ENCODE data around the gene JSRP1.

DNA sequence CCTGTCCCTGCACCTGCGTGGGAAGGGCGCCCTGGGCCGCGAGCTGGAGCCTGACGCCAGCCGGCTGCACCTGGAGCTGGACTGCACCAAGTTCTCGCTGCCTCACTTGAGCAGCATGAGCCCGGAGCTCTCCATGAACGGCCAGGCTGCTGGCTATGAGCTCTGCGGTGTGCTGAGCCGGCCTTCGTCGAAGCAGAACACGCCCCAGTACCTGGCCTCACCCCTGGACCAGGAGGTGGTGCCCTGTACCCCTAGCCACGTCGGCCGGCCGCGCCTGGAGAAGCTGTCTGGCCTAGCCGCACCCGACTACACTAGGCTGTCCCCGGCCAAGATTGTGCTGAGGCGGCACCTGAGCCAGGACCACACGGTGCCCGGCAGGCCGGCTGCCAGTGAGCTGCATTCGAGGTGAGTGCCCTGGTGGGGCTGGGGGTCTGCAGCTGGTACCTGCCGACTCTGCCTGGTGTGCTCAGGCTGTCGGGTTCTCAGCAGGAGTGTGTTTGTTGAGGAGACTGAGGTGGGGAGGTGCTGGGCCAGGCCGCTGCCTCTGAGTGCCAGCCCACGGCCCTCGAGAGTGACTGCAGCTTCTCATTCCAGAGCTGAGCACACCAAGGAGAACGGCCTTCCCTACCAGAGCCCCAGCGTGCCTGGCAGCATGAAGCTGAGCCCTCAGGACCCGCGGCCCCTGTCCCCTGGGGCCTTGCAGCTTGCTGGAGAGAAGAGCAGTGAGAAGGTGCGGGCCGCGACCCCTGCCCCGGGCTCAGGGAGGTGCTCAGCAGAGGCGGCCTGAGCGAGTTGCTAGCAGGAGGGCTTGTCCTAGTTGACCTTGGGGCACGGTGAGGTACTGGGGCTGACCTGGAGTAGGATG, 39.6 kb downstream of the JSRP1 start:
- TF ChIP-seq ZBTB10 (tag by site-specific recombination; IDR thresholded peaks at IDR 0.05) (no peak), ZNF776 (tag by site-specific recombination; IDR thresholded peaks at IDR 0.05; ENCODE audit: borderline replicate concordance) (no peak), CTCF (tag by site-specific recombination; IDR thresholded peaks at IDR 0.05) (no peak), ZNF274 (IDR thresholded peaks at IDR 0.05; ENCODE audit: low read length) (no peak), ZNF274 (tag by site-specific recombination; IDR thresholded peaks at IDR 0.05; ENCODE audit: borderline replicate concordance) (no peak), ZBTB8A (tag by site-specific recombination; IDR thresholded peaks at IDR 0.05) (no peak), ZNF785 (tag by site-specific recombination; IDR thresholded peaks at IDR 0.05) (no peak), ZNF791 (tag by site-specific recombination; IDR thresholded peaks at IDR 0.05) (no peak)

Data from HEK293 (cell line).